ENCODE results near the gene CFAP65. TPM values are rescaled to one million over a fixed set of nuclear protein-coding genes. Genes with fewer than 3 reads are reported as not detected.

Gene CFAP65
- total RNA-seq, 1 experiment from 2014 or later = 0.44 TPM

DNA sequence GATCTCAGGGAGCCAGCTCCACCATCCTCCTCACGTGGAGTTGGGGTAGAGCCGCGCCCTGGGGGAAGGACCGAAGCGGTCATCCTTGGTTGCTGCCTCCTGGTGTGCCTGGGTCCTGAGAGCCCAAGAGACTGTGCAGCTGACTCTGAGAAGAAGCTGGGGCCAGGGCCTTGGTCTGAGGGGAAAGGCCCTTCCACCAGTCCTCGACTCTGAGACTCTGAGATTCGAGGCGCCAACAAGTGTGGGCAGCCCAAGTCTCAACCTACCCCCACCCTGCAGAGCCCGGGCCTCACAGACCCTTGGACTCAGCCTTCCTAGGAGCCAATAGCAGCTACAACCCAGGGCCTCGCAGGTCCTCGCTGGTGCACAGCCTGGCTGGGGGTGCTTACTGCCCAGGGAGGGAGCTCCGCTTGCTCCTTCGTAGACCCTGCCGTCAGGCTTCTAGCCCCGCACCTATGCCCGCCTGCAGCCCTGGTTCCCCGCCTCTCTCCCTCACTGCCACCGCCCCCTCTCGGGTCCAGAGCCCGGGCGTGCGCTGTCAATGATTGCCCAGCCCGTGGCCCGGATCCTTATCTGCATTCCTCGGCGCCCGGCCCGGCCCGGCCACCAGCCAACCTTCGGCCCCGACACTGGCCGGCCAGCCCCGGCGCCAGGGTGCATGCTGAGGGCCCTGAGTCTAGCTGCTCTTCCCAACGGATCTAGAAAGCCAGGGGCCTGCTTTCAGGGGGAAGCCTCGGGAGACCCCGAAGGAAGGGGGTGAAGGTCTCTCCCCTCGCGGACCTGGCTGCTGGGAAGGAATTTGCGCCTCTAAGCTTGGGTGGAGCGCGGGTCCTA, 17.4 kb upstream of the CFAP65 start:
- Mint-ChIP-seq H3K9me3 (no peaks in the 10 kb centered on the region), H3K27me3 (ENCODE audit: low read depth) (peaks cover 96% of the 10 kb centered on the region), H3K27ac (no peak overlapping the region), H3K36me3 (no peaks in the 10 kb centered on the region), H3K4me1 (peaks cover 30% of the 10 kb centered on the region), H3K4me3 (no peak overlapping the region)
- no peak for ATAC-seq
- ChIA-PET POLR2A (interaction anchor here (1.3 kb wide), 2 partner anchors 59 to 61 kb away, joined by 3 to 4 read pairs; no protein-coding TSS in a partner anchor), CTCF (interaction anchor here (0.5 to 8.3 kb wide), 48 partner anchors 8 to 471 kb away, joined by 3 to 198 read pairs (median 5); partner anchors contain the start of genes CDK5R2, CFAP65, DNAJB2 and DNPEP)
- TF ChIP-seq ZNF317 (CRISPR knock-in tag; IDR thresholded peaks at IDR 0.05; ENCODE audit: borderline replicate concordance, low read depth) (no peak), TP53 (CRISPR knock-in tag; IDR thresholded peaks at IDR 0.05) (no peak), ZNF232 (CRISPR knock-in tag; IDR thresholded peaks at IDR 0.05) (no peak), NR3C1 (CRISPR knock-in tag; conservative IDR thresholded peaks at IDR 0.05; ENCODE audit: low read depth) (no peak), OVOL2 (CRISPR knock-in tag; IDR thresholded peaks at IDR 0.05; ENCODE audit: borderline replicate concordance) (no peak), JAZF1 (CRISPR knock-in tag; IDR thresholded peaks at IDR 0.05) (no peak)
- TF ChIP-seq, protein P1, sequence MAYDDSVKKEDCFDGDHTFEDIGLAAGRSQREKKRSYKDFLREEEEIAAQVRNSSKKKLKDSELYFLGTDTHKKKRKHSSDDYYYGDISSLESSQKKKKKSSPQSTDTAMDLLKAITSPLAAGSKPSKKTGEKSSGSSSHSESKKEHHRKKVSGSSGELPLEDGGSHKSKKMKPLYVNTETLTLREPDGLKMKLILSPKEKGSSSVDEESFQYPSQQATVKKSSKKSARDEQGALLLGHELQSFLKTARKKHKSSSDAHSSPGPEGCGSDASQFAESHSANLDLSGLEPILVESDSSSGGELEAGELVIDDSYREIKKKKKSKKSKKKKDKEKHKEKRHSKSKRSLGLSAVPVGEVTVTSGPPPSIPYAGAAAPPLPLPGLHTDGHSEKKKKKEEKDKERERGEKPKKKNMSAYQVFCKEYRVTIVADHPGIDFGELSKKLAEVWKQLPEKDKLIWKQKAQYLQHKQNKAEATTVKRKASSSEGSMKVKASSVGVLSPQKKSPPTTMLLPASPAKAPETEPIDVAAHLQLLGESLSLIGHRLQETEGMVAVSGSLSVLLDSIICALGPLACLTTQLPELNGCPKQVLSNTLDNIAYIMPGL (CRISPR knock-in tag; IDR thresholded peaks at IDR 0.05) = no peak
- peak; percentile 30 for DNase-seq (ENCODE audit: low spot score)

DNA sequence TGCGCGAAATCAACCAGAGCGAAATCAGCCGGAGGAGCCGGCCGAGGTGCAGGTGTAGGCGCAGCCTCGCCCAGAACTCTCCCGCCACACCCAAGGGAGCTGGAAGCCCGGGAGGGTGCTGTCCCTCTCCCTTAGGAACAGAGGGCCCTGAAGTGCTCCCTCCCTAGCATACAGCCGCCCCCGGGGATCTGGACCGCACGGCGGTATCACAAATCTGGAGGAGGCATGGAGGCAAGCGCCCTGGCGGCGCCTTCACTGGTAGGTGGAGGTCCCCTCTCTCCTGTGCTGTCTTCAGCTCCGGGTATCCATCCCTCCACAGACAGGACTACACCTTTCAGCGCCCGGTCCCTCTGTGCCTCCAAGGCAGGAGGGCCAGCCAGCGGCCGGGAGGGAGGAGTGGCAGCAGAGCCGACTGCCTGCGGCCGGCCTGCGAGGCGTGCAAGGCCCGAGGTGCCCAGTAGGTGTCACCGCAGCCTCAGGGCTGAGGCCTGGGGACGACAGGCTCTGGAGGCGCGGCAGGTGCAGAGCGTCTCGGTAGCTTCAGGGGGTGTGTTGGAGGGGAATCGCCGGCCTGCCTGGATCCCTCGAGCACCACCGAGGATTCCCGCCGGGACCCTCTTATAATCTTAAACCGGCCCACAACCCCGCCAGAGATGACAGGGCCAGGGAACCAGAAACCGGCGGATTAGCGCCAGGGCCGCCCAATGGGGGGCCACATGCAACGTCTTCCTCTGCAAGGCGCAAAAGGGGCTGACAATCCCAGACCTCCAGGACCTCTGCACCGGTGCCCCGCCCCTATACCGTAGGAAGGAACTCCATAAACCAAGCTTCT, 16.6 kb upstream of the CFAP65 start:
- ChIA-PET CTCF (interaction anchor here (0.6 to 8.3 kb wide), 45 partner anchors 9 to 472 kb away, joined by 3 to 198 read pairs (median 5); partner anchors contain the start of genes CDK5R2, CFAP65, DNAJB2 and NHEJ1), POLR2A (interaction anchor here (1.3 kb wide), 2 partner anchors 60 to 62 kb away, joined by 3 to 4 read pairs; no protein-coding TSS in a partner anchor)
- Mint-ChIP-seq H3K9me3 (no peaks in the 10 kb centered on the region), H3K27me3 (ENCODE audit: low read depth) (peaks cover 96% of the 10 kb centered on the region), H3K27ac (no peak overlapping the region), H3K4me1 (peaks cover 25% of the 10 kb centered on the region), H3K4me3 (peak overlapping the region; percentile 58), H3K36me3 (no peaks in the 10 kb centered on the region)
- TF ChIP-seq TP53 (CRISPR knock-in tag; IDR thresholded peaks at IDR 0.05) (no peak), OVOL2 (CRISPR knock-in tag; IDR thresholded peaks at IDR 0.05; ENCODE audit: borderline replicate concordance) (no peak), GABPB1 (CRISPR knock-in tag; IDR thresholded peaks at IDR 0.05) (0 out of 2 replicates have a peak, but pooled peaks have one; percentile 34), ZNF263 (CRISPR knock-in tag; IDR thresholded peaks at IDR 0.05; ENCODE audit: low read depth) (peak; percentile 62; the same call in 1 of the 2 replicates), SMAD3 (CRISPR knock-in tag; IDR thresholded peaks at IDR 0.05; ENCODE audit: borderline replicate concordance) (peak; percentile 63; the same call in 1 of the 2 replicates), SP1 (CRISPR knock-in tag; conservative IDR thresholded peaks at IDR 0.05) (peak; percentile 33; the same call in 1 of the 2 replicates), ZBTB21 (CRISPR knock-in tag; IDR thresholded peaks at IDR 0.05; ENCODE audit: borderline replicate concordance) (no peak), NR3C1 (CRISPR knock-in tag; conservative IDR thresholded peaks at IDR 0.05; ENCODE audit: low read depth) (no peak)
- TF ChIP-seq, protein P2, sequence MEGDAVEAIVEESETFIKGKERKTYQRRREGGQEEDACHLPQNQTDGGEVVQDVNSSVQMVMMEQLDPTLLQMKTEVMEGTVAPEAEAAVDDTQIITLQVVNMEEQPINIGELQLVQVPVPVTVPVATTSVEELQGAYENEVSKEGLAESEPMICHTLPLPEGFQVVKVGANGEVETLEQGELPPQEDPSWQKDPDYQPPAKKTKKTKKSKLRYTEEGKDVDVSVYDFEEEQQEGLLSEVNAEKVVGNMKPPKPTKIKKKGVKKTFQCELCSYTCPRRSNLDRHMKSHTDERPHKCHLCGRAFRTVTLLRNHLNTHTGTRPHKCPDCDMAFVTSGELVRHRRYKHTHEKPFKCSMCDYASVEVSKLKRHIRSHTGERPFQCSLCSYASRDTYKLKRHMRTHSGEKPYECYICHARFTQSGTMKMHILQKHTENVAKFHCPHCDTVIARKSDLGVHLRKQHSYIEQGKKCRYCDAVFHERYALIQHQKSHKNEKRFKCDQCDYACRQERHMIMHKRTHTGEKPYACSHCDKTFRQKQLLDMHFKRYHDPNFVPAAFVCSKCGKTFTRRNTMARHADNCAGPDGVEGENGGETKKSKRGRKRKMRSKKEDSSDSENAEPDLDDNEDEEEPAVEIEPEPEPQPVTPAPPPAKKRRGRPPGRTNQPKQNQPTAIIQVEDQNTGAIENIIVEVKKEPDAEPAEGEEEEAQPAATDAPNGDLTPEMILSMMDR (IDR thresholded peaks at IDR 0.05) = peak; percentile 80
- TF ChIP-seq, protein P3, sequence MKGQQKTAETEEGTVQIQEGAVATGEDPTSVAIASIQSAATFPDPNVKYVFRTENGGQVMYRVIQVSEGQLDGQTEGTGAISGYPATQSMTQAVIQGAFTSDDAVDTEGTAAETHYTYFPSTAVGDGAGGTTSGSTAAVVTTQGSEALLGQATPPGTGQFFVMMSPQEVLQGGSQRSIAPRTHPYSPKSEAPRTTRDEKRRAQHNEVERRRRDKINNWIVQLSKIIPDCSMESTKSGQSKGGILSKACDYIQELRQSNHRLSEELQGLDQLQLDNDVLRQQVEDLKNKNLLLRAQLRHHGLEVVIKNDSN (CRISPR knock-in tag; IDR thresholded peaks at IDR 0.05) = no peak
- TF ChIP-seq, protein P4, sequence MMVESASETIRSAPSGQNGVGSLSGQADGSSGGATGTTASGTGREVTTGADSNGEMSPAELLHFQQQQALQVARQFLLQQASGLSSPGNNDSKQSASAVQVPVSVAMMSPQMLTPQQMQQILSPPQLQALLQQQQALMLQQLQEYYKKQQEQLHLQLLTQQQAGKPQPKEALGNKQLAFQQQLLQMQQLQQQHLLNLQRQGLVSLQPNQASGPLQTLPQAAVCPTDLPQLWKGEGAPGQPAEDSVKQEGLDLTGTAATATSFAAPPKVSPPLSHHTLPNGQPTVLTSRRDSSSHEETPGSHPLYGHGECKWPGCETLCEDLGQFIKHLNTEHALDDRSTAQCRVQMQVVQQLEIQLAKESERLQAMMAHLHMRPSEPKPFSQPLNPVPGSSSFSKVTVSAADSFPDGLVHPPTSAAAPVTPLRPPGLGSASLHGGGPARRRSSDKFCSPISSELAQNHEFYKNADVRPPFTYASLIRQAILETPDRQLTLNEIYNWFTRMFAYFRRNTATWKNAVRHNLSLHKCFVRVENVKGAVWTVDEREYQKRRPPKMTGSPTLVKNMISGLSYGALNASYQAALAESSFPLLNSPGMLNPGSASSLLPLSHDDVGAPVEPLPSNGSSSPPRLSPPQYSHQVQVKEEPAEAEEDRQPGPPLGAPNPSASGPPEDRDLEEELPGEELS (CRISPR knock-in tag; IDR thresholded peaks at IDR 0.05) = no peak
- TF ChIP-seq, protein P5, sequence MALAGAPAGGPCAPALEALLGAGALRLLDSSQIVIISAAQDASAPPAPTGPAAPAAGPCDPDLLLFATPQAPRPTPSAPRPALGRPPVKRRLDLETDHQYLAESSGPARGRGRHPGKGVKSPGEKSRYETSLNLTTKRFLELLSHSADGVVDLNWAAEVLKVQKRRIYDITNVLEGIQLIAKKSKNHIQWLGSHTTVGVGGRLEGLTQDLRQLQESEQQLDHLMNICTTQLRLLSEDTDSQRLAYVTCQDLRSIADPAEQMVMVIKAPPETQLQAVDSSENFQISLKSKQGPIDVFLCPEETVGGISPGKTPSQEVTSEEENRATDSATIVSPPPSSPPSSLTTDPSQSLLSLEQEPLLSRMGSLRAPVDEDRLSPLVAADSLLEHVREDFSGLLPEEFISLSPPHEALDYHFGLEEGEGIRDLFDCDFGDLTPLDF (CRISPR knock-in tag; IDR thresholded peaks at IDR 0.05) = no peak
- TF ChIP-seq, protein P6, sequence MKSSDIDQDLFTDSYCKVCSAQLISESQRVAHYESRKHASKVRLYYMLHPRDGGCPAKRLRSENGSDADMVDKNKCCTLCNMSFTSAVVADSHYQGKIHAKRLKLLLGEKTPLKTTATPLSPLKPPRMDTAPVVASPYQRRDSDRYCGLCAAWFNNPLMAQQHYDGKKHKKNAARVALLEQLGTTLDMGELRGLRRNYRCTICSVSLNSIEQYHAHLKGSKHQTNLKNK (CRISPR knock-in tag; IDR thresholded peaks at IDR 0.05) = no peak
- TF ChIP-seq, protein P7, sequence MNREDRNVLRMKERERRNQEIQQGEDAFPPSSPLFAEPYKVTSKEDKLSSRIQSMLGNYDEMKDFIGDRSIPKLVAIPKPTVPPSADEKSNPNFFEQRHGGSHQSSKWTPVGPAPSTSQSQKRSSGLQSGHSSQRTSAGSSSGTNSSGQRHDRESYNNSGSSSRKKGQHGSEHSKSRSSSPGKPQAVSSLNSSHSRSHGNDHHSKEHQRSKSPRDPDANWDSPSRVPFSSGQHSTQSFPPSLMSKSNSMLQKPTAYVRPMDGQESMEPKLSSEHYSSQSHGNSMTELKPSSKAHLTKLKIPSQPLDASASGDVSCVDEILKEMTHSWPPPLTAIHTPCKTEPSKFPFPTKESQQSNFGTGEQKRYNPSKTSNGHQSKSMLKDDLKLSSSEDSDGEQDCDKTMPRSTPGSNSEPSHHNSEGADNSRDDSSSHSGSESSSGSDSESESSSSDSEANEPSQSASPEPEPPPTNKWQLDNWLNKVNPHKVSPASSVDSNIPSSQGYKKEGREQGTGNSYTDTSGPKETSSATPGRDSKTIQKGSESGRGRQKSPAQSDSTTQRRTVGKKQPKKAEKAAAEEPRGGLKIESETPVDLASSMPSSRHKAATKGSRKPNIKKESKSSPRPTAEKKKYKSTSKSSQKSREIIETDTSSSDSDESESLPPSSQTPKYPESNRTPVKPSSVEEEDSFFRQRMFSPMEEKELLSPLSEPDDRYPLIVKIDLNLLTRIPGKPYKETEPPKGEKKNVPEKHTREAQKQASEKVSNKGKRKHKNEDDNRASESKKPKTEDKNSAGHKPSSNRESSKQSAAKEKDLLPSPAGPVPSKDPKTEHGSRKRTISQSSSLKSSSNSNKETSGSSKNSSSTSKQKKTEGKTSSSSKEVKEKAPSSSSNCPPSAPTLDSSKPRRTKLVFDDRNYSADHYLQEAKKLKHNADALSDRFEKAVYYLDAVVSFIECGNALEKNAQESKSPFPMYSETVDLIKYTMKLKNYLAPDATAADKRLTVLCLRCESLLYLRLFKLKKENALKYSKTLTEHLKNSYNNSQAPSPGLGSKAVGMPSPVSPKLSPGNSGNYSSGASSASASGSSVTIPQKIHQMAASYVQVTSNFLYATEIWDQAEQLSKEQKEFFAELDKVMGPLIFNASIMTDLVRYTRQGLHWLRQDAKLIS (CRISPR knock-in tag; IDR thresholded peaks at IDR 0.05; ENCODE audit: borderline replicate concordance) = no peak
- ATAC-seq = peak; percentile 82
- DNase-seq (ENCODE audit: low spot score) = peak; percentile 91
